ENCODE results near the gene JPT1. TPM values are rescaled to one million over a fixed set of nuclear protein-coding genes. Genes with fewer than 3 reads are reported as not detected.

Gene JPT1
- total RNA-seq, 2 experiments from 2014 or later: 263 to 267 TPM

GRCh38 chr17:75114552-75115314 lies 39.6 kb downstream of the JPT1 start:
- Mint-ChIP-seq H3K9me3 (no peaks in the 10 kb centered on the region), H3K4me1 (ENCODE audit: low read depth) (peaks cover 32% of the 10 kb centered on the region), H3K4me3 (peak overlapping the region; percentile 71), H3K36me3 (peaks cover 13% of the 10 kb centered on the region), H3K27me3 (no peaks in the 10 kb centered on the region), H3K27ac (peak overlapping the region; percentile 64)
- DNase-seq: peak; percentile 38
- CTCF ChIA-PET: interaction anchor here (0.7 to 9.1 kb wide), 64 partner anchors 9 to 639 kb away, joined by 3 to 247 read pairs (median 6); partner anchors contain the start of genes CDR2L, GGA3, MIF4GD and MRPL58
- intact Hi-C loops (cut with micrococcal nuclease): loop anchor here (1.0 to 5.0 kb wide), 7 partner anchors 10 to 154 kb away; partner anchors contain the start of genes GGA3, JPT1, MRPS7 and NT5C
- POLR2A ChIA-PET: interaction anchor here (0.8 to 2.8 kb wide), 13 partner anchors 9 to 156 kb away, joined by 3 to 17 read pairs (median 4); partner anchors contain the start of genes GGA3, JPT1, MIF4GD and MRPS7

- Mint-ChIP-seq H3K4me1 (ENCODE audit: low read depth) (peaks cover 30% of the 10 kb centered on the region), H3K27me3 (no peaks in the 10 kb centered on the region), H3K36me3 (peaks cover 12% of the 10 kb centered on the region), H3K27ac (peak overlapping the region; percentile 64), H3K9me3 (no peaks in the 10 kb centered on the region), H3K4me3 (peak overlapping the region; percentile 71)
- intact Hi-C loops (cut with micrococcal nuclease): loop anchor here (1.0 to 5.0 kb wide), 7 partner anchors 10 to 153 kb away; partner anchors contain the start of genes GGA3, JPT1, MRPS7 and NT5C
- POLR2A ChIA-PET: interaction anchor here (0.8 to 2.8 kb wide), 12 partner anchors 9 to 156 kb away, joined by 3 to 17 read pairs (median 4); partner anchors contain the start of genes GGA3, JPT1, MIF4GD and MRPS7
- CTCF ChIA-PET: interaction anchor here (0.6 to 9.1 kb wide), 69 partner anchors 9 to 1378 kb away, joined by 3 to 247 read pairs (median 5); partner anchors contain the start of genes CDR2L, GGA3, HID1 and MIF4GD
- peak; percentile 93 for DNase-seq
These were observed 40.3 kb downstream of the JPT1 start for GRCh38 chr17:75113798-75114551.

GRCh38 chr17:75111777-75112335 lies 42.5 kb downstream of the JPT1 start:
- POLR2A ChIA-PET: interaction anchor here (0.9 to 1.0 kb wide), 2 partner anchors 19 to 100 kb away, joined by 5 read pairs; partner anchors contain the start of genes MRPL58 and NT5C
- Mint-ChIP-seq H3K36me3 (peaks cover 10% of the 10 kb centered on the region), H3K4me1 (ENCODE audit: low read depth) (peaks cover 35% of the 10 kb centered on the region), H3K27me3 (no peaks in the 10 kb centered on the region), H3K4me3 (peak overlapping the region; percentile 34), H3K9me3 (no peaks in the 10 kb centered on the region), H3K27ac (peak overlapping the region; percentile 40)
- CTCF ChIA-PET: interaction anchor here (0.7 to 9.1 kb wide), 12 partner anchors 14 to 345 kb away, joined by 3 to 247 read pairs (median 12); partner anchors contain the start of genes MIF4GD, NT5C, NUP85 and TMEM94
- DNase-seq: no peak
- intact Hi-C loops (cut with micrococcal nuclease): loop anchor here (1.0 to 5.0 kb wide), 3 partner anchors 35 to 150 kb away; partner anchors contain the start of genes GGA3 and MRPS7

GRCh38 chr17:75110234-75110937 lies 43.9 kb downstream of the JPT1 start:
- ChIA-PET CTCF (interaction anchor here (0.5 to 9.1 kb wide), 9 partner anchors 15 to 302 kb away, joined by 3 to 247 read pairs (median 9); partner anchors contain the start of genes MIF4GD, MRPL58, NT5C and NUP85), POLR2A (interaction anchor here (0.5 to 1.8 kb wide), 6 partner anchors 11 to 150 kb away, joined by 3 to 6 read pairs (median 4); partner anchors contain the start of genes JPT1 and SUMO2)
- Mint-ChIP-seq H3K4me3 (peak overlapping the region; percentile 90), H3K36me3 (peaks cover 10% of the 10 kb centered on the region), H3K4me1 (ENCODE audit: low read depth) (peaks cover 35% of the 10 kb centered on the region), H3K27me3 (no peaks in the 10 kb centered on the region), H3K27ac (peak overlapping the region; percentile 77), H3K9me3 (no peaks in the 10 kb centered on the region)
- DNase-seq: peak; percentile 43
- intact Hi-C loops (cut with micrococcal nuclease): loop anchor here (5.0 kb wide), 2 partner anchors 33 to 152 kb away; partner anchors contain the start of genes GGA3 and MRPS7

GRCh38 chr17:75109407-75110233 lies 44.7 kb downstream of the JPT1 start, which contains the start of gene ARMC7:
Gene ARMC7 (plus strand): TSS chr17:75109969. CDS start chr17:75110289, 320 bp downstream.
- H3K9me3 Mint-ChIP-seq: no peaks in the 10 kb centered on the region
- POLR2A ChIA-PET: interaction anchor here (0.6 to 1.8 kb wide), 7 partner anchors 10 to 151 kb away, joined by 3 to 6 read pairs (median 3); partner anchors contain the start of genes JPT1 and SUMO2
- intact Hi-C loops (cut with micrococcal nuclease): loop anchor here (1.0 to 5.0 kb wide), 6 partner anchors 20 to 295 kb away; partner anchors contain the start of genes ATP5PD, GGA3, GRB2 and KCTD2

GRCh38 chr17:75109046-75109406 lies 45.3 kb downstream of the JPT1 start:
- no peaks in the 10 kb centered on the region for H3K9me3 Mint-ChIP-seq
- ChIA-PET POLR2A (interaction anchor here (0.6 to 1.8 kb wide), 4 partner anchors 20 to 152 kb away, joined by 3 to 6 read pairs (median 3); partner anchors contain the start of gene SUMO2), CTCF (interaction anchor here (1.0 to 9.1 kb wide), 7 partner anchors 23 to 303 kb away, joined by 4 to 247 read pairs (median 9); partner anchors contain the start of genes MIF4GD, NT5C and NUP85)
- intact Hi-C loops (cut with micrococcal nuclease): loop anchor here (1.0 to 5.0 kb wide), 4 partner anchors 20 to 296 kb away; partner anchors contain the start of genes ATP5PD, GRB2 and KCTD2
- H3K36me3 Mint-ChIP-seq: peaks cover 8% of the 10 kb centered on the region
- H3K4me1 Mint-ChIP-seq (ENCODE audit: low read depth): peaks cover 23% of the 10 kb centered on the region
- H3K27me3 Mint-ChIP-seq: no peaks in the 10 kb centered on the region
- peak; percentile 34 for DNase-seq
- no peak overlapping the region for H3K27ac Mint-ChIP-seq
- H3K4me3 Mint-ChIP-seq: peak overlapping the region; percentile 90

More at GRCh38 chr17:75109407-75110233, 44.7 kb downstream of the JPT1 start, which contains the start of gene ARMC7:
- Mint-ChIP-seq H3K27me3 (no peaks in the 10 kb centered on the region), H3K27ac (peak within 1 kb of the TSS; percentile 85), H3K4me3 (peak within 1 kb of the TSS; percentile 90), H3K36me3 (peaks cover 9% of the 10 kb centered on the region), H3K4me1 (ENCODE audit: low read depth) (peaks cover 29% of the 10 kb centered on the region)
- CTCF ChIA-PET: interaction anchor here (0.5 to 9.1 kb wide), 8 partner anchors 22 to 302 kb away, joined by 3 to 247 read pairs (median 8); partner anchors contain the start of genes MIF4GD, MRPL58, NT5C and NUP85
- DNase-seq: peak; percentile 96

- Mint-ChIP-seq H3K27me3 (no peaks in the 10 kb centered on the region), H3K4me3 (peak overlapping the region; percentile 18), H3K36me3 (peaks cover 7% of the 10 kb centered on the region), H3K27ac (no peak overlapping the region), H3K9me3 (no peaks in the 10 kb centered on the region), H3K4me1 (ENCODE audit: low read depth) (peaks cover 18% of the 10 kb centered on the region)
- ChIA-PET POLR2A (no interaction called here), CTCF (interaction anchor here (0.7 to 4.0 kb wide), 4 partner anchors 23 to 147 kb away, joined by 3 to 24 read pairs (median 6); partner anchors contain the start of gene NT5C)
- DNase-seq: no peak
- intact Hi-C loops (cut with micrococcal nuclease): loop anchor here (2.0 to 5.0 kb wide), 2 partner anchors 61 to 297 kb away; partner anchors contain the start of genes ATP5PD, GRB2 and KCTD2
These were observed 46.1 kb downstream of the JPT1 start for GRCh38 chr17:75108193-75108592.

GRCh38 chr17:75105126-75106080 lies 48.9 kb downstream of the JPT1 start:
- H3K27ac Mint-ChIP-seq: no peak overlapping the region
- no peaks in the 10 kb centered on the region for H3K27me3 Mint-ChIP-seq
- intact Hi-C loops (cut with micrococcal nuclease): loop anchor here (5.0 kb wide), 1 partner anchor 58 kb away; the partner anchor contains the start of genes ATP5PD and KCTD2
- POLR2A ChIA-PET: interaction anchor here (0.9 to 1.5 kb wide), 2 partner anchors 9 to 18 kb away, joined by 3 to 4 read pairs; no protein-coding TSS in a partner anchor
- peaks cover 6% of the 10 kb centered on the region for H3K4me1 Mint-ChIP-seq (ENCODE audit: low read depth)
- DNase-seq: peak; percentile 44
- no peak overlapping the region for H3K4me3 Mint-ChIP-seq
- no peaks in the 10 kb centered on the region for H3K9me3 Mint-ChIP-seq
- CTCF ChIA-PET: interaction anchor here (0.6 to 4.0 kb wide), 20 partner anchors 9 to 154 kb away, joined by 3 to 24 read pairs (median 4); no protein-coding TSS in a partner anchor
- H3K36me3 Mint-ChIP-seq: no peaks in the 10 kb centered on the region
